Measurements from ENCODE around the gene TNFAIP6.

- TF ChIP-seq CTCF (IDR thresholded peaks at IDR 0.05) (no peak), EP300 (IDR thresholded peaks at IDR 0.05) (no peak)
These were observed 48.0 kb downstream of the TNFAIP6 start for GRCh38 chr2:151405376-151405775.
